NCI-H526 treated with DMSO at 0.1 percent for 48 hours (cell line): ENCODE results near the gene TIGD3.
A peak's percentile ranks its signal among the peaks of the same experiment; 100 is the strongest.

ENCODE experiments used
- DNase-seq: peaks from one replicate; lab custom pipeline; 2025; lab: John Stamatoyannopoulos, UW

The TIGD3 gene

GRCh38 chr11:65354265-65355012 is at the start of gene TIGD3:
TSS of gene TIGD3 (plus strand) at chr11:65354751. CDS start at chr11:65355809, 1,058 bp downstream.
- DNase-seq, result peak; percentile 95

GRCh38 chr11:65305501-65306268 is 48.9 kb upstream of the TIGD3 start:
- no peak for DNase-seq

- no peak for DNase-seq
Observed at GRCh38 chr11:65307298-65308229, 47.0 kb upstream of the TIGD3 start.

GRCh38 chr11:65308281-65308891 is 46.2 kb upstream of the TIGD3 start:
- DNase-seq, result no peak

- DNase-seq, result no peak
Observed at GRCh38 chr11:65309006-65309405, 45.5 kb upstream of the TIGD3 start.

GRCh38 chr11:65310215-65310614 is 44.3 kb upstream of the TIGD3 start:
- no peak for DNase-seq

GRCh38 chr11:65310736-65311135 is 43.8 kb upstream of the TIGD3 start:
- no peak for DNase-seq

GRCh38 chr11:65311170-65311678 is 43.3 kb upstream of the TIGD3 start:
- DNase-seq, result no peak

GRCh38 chr11:65314501-65315203 is 39.9 kb upstream of the TIGD3 start, which contains the start of gene CDC42EP2:
TSS of gene CDC42EP2 (plus strand) at chr11:65314866. CDS start at chr11:65320899, 6,033 bp downstream.
- DNase-seq, result peak; percentile 68

GRCh38 chr11:65315204-65315865 is 39.2 kb upstream of the TIGD3 start:
- peak; percentile 55 for DNase-seq

- no peak for DNase-seq
Observed at GRCh38 chr11:65315866-65316226, 38.7 kb upstream of the TIGD3 start.

- DNase-seq, result no peak
Observed at GRCh38 chr11:65316227-65317024, 38.1 kb upstream of the TIGD3 start.

- no peak for DNase-seq
Observed at GRCh38 chr11:65317025-65317786, 37.3 kb upstream of the TIGD3 start.

GRCh38 chr11:65320386-65321075 is 34.0 kb upstream of the TIGD3 start:
- DNase-seq, result no peak

GRCh38 chr11:65321076-65321475 is 33.5 kb upstream of the TIGD3 start:
- no peak for DNase-seq

GRCh38 chr11:65321828-65322485 is 32.6 kb upstream of the TIGD3 start:
- no peak for DNase-seq

GRCh38 chr11:65323813-65324212 is 30.7 kb upstream of the TIGD3 start:
- no peak for DNase-seq

- no peak for DNase-seq
Observed at GRCh38 chr11:65325435-65325834, 29.1 kb upstream of the TIGD3 start.
